GM18858 (cell line): ENCODE data around the gene STK10.

Experiments
- ATAC-seq: cut with Tn5 transposase; IDR thresholded peaks from one replicate; pipeline ENCODE4 v1.9.1; 2021; ENCODE audit not compliant: unreplicated experiment

The STK10 gene

DNA sequence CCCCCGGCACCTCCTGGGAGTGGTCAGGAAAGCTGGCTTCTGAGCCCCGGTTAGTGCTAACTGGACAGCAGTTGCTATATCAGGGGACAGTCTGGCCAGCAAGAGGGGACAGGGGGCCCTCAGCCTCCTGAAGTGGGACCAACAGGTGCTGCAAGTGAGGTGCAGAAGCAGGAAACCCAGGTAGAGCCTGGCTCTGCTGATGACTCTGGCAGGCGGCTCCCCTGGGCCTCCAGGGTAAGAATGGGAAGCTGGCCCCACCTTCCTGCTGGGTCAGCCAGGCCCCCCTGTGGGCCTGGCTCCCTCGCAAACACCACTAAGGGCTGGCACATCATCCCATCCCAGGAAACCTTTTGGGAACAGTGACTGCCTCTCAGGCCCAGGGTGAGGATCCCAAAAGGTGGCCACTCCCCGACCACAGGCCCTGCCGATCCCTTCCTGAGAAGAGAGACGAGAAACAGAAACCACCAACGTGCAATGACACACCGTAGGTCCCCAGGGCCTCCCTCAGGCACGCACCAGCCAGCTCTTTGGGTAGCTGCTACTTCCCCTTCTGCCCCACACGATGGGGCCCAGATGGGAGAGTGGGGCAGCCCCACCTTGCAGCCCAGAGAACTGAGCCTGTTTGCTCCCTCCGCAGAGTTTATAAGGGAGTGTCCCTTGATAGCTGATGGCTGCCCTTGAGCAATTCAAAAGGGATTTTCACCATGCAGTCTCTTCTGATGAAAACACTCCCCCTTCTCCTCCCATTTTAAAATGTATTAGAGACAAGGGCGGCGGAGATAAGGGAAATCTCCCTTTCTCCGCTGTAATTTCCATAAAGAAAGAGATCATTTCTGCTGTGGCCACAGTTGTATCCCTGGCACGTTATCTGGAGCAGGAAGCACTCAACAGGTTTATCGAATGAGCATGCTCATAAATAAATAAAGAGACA is 76.8 kb downstream of the STK10 start:
- peak; percentile 80 for ATAC-seq

DNA sequence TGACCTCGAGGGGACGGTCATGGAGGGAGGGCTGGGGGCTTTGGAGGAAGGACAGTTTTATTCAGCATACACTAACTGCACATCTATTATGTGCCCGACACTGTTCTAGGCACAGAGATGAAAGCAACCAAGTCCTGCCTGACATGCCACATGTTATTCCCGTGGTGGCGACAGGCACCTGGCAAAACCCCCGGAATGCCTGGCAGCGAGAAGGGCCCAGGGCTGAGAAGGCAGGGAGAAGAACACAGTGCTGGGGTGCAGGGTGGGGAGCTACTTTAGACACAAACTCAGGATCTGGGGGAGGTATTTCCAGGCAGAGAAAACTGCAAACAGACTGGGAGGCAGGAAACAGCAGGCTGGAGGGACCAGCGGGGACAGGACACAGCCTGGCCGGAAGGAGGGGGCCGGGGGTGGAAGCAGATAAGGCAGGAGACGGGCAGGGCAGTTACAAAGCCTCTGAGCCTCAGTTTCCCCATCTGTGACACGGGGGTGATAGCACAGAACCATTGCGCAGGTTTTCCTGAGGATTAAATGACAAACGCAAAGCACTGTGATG is 77.7 kb downstream of the STK10 start:
- ATAC-seq, result no peak

DNA sequence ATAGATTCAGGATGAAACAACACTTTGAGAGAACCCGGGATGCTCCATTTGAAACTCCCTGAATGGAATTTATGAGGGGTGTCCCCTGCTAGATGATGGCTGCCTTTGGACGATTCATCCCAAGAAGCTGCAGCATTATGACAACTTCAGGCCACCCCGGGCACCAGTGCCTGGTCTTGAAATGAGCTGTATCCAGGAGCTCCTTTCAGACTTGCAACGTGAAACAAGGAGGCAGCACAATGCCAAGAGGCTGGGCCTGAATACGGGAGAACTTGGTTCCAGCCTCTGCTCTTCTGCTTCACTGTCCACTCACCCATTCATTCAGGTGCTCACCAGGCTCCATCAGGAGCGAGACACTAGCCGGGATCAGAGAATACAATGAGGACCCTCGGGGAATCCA is 78.3 kb downstream of the STK10 start:
- no peak for ATAC-seq

DNA sequence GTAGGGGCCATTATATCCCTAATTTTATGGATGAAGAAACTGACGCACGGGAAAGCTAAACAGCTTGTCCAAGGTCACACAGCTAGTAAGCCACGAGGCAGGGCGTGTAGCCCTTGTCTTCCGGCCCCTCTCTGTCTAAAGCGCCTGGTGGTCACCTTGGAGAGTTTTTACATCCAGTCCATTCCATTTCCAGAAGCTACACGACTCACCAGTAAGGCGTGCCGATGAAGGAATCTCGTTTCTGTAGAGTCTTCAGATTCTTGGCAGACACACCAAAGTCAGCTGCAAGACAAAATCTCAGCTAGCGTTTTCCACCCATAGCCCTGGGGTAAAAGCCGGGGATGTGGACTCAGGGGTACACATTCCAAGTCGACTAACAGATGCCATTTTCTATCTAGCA is 80.5 kb downstream of the STK10 start:
- ATAC-seq, result no peak

DNA sequence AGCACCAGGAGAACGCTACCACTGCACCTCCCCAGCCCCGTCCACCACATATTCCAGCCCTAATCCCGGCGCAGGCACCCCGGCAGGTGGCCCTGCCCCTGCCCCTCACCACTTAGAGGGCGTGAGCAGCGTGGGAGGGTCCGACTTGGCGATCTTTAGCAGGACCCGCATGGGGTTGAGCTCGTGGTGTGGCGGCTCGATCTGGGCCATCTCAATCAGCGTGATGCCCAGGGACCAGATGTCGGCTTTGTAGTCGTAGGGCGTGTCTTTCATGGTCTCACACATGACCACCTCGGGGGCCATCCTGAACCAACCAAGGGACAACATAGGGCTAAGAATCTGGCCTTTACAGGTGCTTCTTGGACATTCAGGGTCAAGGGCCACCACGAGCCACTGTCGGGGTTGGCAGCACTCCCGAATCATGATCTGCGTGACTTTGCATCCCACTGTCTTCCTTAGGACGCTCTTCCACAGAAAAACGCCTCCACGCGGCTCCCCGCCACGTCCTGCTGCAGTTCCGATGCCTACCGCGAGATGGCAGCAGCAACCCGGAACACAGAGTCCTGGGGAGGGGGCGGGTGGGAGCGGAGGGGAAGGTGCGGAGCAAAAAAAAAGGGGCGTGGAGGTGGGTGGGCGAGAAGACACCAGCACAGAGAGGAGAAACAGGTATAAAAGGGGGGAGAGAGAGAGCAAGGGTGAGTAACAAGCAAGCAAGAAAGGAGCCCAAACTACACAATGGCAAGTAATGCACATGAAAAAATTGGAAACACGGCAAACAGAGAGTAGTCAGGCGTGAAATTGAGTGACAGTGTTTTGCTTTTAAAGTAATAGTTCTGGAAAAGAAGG is 81.3 kb downstream of the STK10 start:
- ATAC-seq, result no peak

DNA sequence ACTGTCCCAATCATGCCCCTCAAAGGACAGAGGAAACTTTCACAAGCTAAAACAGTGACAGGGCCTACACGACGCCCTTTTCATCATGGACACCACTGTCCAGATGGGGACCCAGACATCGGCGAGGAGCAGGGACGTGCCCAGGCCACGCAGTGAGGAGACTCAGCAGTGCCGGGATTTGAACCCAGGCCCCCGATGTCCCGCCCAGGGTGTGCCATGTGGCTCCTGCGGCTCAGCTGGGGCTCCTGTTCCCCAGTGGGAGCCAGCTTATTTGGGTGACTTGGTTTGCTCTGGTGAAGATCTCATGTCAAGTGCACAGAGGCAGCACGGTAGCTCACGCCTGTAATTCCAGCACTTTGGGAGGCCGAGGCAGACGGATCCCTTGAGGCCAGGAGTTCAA is 82.2 kb downstream of the STK10 start:
- no peak for ATAC-seq

DNA sequence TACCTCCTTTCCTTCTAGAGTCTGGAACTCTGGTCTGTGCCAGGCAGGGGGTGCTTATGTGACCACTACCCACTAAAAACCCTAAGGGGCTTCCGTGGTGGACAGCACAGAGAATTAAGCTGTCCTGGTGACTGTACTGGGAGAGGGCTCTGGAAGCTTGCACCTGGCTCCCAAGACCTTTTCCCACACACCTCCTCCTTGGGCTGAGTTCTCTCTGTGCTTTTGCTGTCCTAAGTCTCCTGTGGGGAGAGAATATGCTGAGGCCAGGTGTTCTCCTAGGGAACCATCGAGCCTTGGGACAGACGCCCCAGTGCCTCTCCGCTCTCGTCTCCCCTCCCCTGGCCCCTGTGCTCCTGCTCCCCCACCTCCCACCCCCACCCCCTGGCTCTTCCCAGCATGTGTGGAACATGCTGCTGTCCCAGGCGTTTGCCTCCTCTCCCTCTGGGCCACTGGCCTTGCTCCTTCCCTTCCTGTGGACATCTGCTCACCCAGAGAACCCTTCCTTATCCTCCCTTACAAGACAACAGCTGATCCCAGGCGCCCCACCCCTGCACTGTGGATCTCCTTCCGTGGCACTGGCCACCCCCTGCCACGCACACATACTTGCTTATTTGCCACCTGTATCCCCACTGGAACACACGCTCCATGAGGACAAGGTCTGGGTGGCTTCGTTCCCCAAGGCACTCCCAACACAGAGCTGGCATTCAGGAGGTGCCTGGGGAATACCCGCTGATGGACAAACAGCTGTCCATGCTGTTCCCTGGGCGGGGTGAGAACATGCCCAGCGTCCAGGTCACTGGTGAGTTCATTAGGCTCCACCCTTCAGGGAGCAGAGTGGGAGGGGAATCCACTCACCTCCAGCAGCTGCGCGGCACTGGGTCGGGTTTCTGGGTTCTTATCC is 83.0 kb downstream of the STK10 start:
- no peak for ATAC-seq

DNA sequence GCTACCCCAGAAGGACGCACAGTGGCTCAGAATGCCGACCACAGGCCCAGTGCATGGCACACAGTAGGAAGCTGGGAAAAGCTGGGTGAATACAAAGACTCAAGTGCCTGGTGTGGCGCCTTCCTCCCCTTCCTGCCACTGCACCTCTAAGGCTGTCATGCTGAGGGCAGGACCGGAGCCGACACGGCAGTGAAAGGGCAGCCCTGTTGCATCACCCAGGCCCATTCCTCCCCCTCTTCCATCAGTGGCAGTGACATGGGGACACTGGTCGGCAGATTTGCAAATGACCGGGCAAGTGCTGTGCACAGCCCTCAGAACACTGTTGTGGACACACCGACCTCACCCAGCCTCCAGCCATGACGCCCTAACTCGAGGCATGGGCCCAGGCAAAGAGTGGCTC is 84.0 kb downstream of the STK10 start:
- no peak for ATAC-seq

DNA sequence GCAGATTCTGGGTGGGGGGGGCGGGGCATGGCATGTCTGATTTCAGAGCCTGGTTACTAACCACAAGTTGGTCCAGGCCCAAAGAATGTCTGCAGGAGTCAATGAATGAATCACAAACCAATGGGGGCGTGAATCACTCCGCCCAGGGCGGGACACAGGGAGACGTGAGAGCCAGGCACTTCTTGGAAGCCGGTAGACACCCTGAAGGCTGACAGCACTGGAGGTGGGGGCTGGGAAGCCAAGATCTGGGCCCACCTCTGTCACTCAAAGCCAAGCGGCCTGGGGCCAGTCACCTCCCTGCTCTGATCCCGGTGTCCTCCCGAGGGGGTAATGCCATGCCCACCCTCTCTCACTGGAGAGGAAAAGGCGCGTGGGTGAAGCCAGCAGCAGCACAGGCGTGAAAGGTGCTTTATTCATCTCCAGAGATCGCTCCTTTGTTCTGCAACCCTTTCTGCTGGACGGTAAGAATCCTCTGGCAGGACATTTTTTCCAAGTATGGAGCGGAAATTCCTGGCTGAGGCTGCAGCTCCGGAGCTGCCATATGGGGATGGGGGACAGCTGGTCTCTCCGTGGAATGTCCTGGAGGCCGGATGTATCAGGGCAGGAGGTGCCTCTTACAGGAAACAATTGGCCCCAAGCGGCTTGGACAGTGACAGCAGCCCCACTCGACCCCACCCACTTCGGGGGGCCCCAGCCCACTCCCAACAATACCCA is 85.0 kb downstream of the STK10 start:
- ATAC-seq, result no peak

DNA sequence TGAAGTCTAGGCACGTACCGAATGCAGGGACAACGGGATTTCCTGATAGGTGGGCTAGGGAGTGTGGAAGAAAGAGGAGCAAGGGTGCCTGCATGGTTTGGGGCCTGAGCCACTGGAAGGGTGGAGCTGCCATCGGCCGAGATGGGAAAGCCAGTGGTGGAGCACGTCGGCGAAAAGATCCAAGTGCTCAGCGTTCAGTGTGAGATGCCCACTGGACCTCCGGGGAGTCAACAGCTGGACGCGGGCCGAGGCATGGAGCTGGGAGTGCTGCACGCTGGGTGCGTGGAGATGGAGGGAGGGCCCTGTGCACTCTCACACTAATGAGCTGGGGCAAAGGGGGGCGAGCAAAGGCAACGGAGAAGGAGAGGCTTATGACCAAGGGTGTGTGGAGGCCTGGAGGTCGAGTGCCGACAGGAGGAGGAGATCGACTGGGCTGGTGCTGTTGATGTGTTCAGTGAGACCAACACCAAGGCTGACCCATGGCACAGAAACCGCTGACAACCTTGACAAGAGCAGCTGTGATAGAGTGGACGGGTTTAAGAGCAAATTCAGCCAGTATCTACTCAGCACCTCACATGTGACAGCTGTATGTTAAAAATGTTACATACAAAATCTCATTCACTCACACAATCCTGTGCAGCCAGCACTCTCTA is 85.7 kb downstream of the STK10 start:
- no peak for ATAC-seq

DNA sequence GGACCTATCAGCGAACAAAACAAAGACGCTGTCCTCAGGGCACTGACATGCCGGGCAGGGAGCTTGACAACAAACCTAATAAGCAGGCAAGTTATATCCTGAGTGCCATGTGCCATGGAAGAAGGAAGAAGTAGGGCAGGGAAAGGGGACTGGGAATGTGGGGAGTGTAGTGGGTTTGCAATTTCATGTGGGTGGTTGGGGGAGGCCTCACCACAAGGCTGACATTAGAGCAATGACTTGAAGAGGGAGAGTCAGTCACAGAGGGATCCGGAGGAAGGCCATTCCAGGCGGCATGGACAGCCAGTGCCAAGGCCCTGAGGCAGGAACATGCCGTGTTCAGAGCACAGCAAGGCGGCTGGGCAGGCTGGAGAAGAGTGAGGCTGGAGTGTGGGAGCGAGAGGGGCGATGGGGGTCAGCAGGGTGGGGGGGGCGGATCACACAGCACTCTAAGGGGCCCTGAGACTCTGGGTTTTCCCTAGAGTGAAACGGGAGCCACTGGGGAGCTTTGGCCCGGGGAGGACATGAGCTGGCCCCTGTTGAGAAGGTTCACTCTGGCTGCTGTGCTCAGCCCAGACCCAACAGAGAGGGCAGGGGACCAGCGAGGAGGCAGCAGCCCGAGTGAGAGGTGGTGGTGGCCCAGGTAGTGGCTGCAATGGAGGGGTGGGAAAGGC is 86.3 kb downstream of the STK10 start:
- no peak for ATAC-seq

DNA sequence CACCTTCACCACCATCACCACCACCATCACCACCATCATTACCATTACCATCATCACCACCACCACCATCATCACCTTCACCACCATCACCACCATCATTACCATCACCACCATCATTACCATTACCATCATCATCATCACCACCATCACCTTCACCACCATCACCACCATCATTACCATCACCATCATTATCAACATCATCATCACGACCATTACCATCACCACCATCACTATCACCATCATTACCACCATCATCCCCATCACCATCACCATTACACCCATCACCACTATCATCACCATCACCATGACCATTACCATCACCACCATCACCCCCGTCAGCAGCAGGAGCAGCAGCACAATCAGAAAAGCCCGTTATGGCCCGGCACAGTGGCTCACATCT is 89.1 kb downstream of the STK10 start:
- ATAC-seq, result no peak

DNA sequence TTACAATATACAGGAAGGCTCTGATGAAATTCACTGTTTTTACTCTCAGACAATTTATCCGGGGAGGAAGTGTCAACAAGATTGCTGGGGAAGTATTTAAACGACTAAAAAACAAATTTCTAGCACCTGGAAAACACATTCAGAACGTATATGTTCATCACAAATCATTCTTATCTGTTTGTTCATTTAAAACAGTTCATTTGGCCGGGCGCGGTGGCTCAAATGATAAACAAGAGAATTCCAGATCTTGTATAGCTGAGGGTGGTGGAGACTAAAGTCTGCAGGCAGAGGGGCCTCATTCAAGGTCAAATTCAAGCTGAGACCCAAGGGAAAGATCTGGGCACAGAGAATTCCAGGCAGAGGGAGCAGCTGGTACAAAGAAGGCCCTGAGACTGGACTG is 90.0 kb downstream of the STK10 start:
- no peak for ATAC-seq

DNA sequence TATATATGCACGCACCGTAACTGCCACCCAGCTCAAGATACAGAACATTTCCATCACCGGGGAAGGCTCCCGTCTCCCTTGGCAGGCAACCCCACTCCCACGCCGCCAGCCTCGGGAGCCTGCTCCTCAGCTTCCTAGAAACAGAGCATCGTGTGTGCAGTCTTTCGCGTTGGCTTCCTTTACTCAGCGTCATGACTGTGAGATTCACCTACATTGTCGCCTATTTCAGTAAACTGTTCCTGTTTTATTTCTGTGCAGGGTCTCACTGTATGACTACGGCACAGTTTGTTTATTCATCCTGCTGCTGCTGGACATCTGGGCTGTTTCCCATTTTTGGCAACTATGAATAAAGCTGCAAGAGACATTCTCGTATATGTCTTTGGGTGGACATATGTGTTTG is 90.7 kb downstream of the STK10 start:
- ATAC-seq, result no peak

DNA sequence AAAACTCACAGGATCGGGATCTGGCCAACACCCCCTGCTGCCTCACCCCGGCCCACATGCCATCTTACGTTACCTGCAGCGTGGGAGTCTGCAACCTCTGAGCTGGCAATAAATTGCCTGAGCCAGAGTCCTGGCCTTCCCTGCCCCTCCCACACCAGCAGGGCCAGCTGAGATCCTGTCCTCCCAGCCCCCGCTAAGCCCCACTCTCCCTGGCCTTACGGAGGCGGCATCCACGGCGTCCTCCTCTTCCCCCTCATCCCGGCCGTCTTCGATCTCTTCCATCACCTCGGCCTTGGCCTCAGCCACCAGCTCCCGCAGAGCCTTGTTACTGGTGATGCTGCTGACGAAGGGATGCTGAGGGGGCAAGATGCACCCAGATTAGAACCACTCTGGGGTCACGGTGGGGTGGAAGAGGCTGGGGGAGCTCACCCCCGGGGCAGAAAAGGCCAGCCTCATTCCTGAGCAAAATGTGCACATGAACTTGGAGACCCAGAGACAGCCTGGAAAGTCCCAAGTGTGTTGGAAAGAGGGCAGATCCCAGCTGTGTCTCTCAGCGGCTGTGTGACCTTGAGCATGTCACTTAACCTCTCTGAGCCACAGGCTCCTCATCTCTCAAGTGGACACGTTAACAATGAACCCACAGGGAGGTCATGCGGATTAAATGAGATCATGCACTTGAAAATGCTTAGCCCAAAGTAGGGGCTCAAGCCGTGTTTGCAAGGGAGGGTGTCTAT is 91.7 kb downstream of the STK10 start:
- no peak for ATAC-seq

DNA sequence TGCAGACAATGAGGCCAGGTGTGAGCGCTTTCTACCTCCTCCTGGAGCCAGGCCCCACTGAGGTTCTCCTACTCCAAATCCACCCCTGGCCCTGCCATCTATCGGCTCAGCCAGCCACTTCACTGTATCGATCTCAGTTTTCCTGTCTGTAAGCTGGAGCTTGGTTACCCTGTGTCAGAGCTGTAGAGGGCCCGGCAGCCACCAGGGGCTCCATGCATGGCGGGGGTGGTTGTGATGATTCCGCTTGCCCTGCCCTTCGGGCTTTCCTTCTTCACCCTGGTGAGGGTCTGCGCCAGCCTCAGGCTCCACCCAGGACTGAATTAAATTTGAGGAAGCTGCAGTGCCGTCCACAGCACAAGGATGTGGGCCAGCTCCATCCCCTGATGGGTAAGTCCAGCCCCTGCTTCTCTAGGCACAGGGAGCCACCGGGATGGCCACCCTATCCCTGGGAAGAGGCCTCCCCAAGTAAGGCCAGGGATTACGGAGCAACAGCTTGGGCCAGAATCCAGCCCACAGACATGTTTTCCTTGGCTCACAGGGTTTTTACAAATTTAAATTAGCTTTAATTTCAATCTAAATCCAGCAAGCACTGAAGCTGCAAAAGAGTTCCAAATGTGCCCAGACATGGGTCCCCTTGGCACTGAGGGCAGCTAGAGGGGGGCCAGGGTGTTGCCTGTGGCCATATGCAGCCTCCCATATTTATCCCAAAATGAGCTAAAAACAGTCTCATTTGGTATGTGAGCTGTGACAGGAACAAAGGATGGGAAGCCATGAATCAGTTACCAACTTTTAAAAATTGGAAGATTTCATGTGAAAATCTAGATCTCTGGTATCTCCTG is 92.4 kb downstream of the STK10 start:
- ATAC-seq, result no peak

DNA sequence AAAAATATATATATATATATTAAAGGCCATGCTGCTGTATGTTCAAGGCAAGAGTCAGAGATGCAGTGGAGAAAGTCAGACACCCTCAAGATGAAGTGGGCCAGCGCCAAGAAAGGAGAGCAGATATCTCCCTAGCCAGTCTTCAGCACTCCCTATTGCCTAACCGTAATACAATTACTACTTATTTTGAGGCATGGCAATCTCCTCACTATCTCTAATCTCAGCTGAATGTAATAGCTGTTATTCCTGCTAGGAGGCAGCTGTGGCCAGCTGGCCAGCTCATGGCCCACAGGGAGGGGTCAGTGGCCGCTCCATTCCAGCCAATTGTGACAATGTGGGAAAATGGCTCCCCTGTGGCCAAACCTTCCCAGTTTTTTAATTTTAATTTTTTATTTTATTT is 94.1 kb downstream of the STK10 start:
- no peak for ATAC-seq

DNA sequence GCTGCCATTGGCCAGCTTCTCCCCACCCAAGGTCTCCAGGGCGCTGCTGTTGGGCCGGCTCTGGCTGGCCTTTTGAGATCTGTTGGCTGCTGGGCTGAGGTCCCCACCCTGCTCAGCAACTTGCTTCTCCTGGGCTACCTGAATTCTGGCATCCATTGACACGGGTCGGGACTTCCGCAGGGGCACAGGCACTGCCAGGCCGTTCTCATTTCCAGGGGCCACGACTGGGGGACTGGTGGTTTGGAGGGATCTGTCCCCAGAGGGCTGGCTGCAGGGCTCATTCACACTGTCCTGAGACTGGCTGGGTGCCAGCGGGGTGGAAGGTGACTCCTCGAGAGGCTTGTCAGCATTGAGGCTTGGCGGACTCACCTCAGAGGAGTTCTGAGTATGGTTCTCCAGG is 94.5 kb downstream of the STK10 start:
- no peak for ATAC-seq
